NCI-H2171 (cell line): ENCODE data around the gene NUP214.
"Not testable (repeated sequence)": the region's sequence is repeated elsewhere in the genome, so short reads cannot be mapped to it uniquely, and the experiment has no call there.

Experiments
- DNase-seq: peaks from one replicate; lab custom pipeline; 2025; lab: John Stamatoyannopoulos, UW

Gene NUP214

DNA sequence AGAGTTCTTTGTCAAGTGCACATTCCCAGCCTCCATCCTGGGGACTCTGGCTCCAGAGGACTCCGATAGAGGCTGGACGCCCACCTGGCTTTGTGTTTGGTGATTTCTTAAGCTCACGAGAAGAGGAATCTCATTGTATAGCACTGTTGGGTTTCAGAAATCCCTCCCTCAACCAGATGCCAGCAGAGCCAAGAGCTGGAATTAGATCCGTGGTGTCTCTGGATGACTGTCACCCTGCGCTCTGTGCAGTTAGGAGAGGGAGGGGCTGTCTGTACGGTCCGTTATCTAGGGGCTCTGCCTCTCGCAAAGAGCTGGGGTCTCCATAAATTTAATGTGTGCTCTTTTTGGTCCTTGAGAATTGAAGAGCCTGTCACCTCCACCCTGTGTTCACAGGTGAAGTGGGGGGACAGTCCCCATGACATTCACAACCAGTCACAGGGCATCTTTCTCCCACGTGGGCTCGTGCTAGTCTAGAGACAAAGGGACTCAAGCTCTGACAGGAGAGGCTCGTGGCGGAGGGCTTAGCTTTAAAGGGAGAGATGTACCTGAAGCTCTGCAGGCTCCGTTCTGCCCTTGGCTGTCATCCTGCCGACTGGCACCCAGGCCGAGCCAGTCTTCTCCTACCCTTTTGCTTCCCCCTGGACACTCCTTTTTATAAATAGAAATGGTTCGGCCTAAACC is 109.6 kb downstream of the NUP214 start:
- DNase-seq: no peak

DNA sequence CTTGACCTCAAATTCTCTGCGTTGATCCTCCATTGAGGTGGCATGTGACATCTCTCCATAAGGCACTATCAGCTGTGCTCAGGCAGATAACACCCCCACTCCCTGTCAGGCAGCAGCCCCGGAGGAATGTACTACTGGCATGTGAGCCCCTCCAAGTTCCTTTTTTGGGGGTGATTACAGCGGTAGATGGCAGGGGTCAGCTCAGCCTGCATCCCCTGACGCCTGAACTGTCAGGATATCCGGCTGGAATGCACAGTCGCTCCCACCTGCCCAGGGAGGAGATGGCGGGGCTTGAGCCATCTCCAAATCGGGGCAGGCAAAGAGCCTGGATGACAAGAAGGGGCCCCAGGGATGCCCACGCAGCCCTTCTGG is 110.1 kb downstream of the NUP214 start:
- no peak for DNase-seq

DNA sequence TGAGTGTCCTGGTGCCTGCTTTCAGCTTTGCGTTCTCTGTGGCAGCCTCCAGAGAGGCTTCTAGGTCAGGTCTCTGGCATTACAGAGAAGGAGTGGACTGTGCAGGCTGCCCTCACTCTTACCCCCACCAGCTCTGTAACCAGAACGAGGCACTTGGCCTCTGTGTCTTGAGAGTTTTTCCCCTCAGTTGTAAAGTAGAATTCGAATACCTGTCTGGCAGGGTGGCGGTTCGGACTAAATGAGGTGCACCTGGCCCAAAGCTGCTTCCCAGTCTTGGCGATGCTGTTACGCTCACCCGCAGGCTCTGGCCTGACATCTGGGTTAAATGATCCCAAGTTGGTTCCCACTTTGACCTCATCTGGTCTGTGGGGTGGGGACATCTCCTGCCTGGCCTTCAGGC is 110.8 kb downstream of the NUP214 start:
- DNase-seq: no peak

GRCh38 chr9:131236761-131237160 is 111.4 kb downstream of the NUP214 start:
- DNase-seq: no peak

DNA sequence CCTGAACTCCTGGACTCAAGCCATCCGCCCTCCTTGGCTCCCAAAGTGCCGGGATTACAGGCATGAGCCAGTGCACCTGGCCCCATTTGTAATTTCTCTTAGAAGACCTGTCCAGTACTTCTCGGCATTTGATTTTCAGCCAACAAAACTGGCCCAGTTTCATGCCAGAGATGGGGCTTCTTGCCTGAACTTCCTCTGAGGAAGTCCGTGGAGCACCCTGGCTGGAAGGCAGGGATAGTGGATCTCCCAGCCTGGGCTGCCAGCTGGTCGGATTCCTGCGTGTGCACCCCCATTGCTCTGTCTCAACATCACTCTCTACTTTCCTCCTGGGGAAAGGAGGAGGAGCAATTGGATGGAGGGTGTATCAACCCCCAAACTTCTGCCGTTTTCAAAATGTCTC is 111.9 kb downstream of the NUP214 start:
- DNase-seq: no peak

DNA sequence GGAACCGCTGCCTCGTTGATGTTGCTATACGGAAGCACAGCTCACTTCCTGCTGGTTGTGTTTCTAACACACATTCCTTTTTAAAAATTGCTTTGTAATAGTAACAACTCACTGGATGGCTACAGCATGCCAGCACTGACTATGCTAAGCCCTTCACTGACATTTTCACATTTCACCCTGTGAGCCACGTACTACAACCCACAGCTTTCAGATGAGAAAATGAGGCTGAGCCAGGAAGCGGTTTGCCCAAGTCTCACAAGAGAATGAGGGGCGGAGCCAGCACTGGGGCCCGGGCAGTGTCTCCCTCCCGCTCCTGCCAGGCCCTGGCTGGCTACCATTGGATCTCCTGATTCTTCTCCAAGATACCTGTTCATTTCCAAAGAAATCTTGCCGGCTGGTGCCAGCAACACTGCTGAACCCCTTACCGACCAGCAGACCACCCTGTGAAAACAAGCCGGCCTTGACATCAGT is 112.6 kb downstream of the NUP214 start:
- peak; percentile 10 for DNase-seq

GRCh38 chr9:131238402-131239021 is 113.1 kb downstream of the NUP214 start:
- DNase-seq: no peak

GRCh38 chr9:131239161-131239975 is 114.0 kb downstream of the NUP214 start:
- DNase-seq: peak; percentile 72

DNA sequence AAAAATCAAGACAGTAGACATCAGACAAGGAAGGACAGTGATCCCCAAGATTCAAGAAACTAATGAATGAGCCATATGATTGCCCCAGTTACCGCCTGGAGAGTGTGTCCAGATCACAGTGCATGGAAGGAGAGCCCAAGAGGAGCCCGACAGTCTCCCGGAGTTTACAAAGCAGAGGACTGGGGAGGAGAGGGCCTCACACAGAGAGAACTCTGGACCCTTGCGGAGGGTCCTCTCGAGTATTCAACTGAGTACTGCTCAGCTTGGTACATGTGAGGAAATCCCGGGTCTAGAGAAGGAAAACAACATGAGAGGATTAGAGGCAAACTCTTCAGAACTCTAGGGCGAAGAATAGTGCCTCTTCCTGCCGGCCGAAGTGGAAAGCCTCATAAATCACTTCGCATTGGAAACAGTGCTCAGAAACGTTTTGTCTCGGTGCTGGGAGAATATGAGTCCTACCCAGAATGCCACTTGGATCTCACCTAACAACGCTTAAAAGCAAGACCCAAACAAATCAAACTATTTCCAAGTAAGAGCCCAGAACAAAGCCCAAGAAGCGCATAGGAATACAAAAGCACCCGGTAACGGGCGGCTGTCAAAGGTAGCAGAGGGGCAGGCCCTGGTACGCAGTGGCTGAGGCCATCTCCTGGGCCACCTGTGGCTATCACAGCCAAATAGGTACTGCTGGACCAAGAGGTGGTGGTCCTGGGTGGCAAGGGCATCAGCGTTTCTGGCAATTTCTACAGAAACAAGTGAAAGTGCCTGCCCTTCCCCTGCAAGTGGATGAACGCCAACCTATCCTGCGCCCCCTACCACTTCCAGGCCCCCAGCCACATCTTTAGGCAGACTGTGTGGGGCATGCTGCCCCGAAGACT is 114.9 kb downstream of the NUP214 start:
- no peak for DNase-seq

GRCh38 chr9:131244331-131244730 is 118.9 kb downstream of the NUP214 start:
- DNase-seq: not testable (repeated sequence)

DNA sequence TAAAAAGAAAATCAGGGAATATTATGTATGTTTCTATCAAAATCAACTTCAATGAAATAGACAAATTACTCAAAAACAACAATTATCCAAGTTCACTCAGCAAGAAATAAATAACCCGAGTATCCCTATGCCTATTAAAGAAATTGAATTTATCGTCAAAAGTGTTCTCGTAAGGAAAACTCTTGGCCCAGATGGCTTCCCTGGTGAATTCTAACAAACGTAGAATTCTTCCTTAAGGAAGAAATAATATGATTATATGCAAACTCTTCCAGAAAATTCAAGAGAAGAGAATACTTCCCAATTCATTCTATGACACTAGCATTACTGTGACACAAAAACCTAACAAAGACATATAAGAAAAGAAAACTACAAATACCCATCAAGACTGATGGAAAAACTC is 121.2 kb downstream of the NUP214 start:
- no peak for DNase-seq

- DNase-seq: no peak
Observed at GRCh38 chr9:131252120-131252519, 126.7 kb downstream of the NUP214 start.

GRCh38 chr9:131253891-131254491 is 128.6 kb downstream of the NUP214 start:
- DNase-seq: no peak

GRCh38 chr9:131254626-131255025 is 129.2 kb downstream of the NUP214 start:
- no peak for DNase-seq

DNA sequence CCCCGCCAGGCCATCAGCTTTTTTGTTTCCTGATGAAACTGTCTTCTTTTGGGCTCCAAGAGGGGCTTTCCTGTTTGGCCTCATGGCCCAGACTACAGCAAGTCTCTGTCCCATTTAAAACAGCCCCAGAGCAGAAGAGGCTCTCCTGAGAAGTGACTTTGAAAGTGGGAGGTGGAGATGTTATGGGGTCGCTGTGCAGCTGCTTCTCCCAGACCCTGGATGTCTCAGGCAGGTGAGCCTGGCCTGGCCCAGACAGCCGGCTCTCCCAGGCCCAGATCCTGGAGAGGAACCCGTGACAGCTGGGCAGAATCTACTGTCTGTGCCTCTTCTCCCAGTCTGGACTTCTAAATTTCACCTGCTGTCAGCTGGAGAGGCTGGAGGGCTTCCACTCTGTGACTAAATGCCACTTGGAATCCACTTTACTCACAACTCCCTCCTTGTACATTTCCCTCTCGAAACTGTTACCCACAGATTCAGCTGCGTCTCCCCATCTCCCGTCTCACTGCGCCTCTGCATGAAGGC is 130.4 kb downstream of the NUP214 start:
- no peak for DNase-seq

- DNase-seq: no peak
Observed at GRCh38 chr9:131257266-131258025, 132.1 kb downstream of the NUP214 start.

GRCh38 chr9:131258186-131258585 is 132.8 kb downstream of the NUP214 start:
- DNase-seq: no peak

GRCh38 chr9:131258698-131259431 is 133.5 kb downstream of the NUP214 start:
- DNase-seq: no peak

DNA sequence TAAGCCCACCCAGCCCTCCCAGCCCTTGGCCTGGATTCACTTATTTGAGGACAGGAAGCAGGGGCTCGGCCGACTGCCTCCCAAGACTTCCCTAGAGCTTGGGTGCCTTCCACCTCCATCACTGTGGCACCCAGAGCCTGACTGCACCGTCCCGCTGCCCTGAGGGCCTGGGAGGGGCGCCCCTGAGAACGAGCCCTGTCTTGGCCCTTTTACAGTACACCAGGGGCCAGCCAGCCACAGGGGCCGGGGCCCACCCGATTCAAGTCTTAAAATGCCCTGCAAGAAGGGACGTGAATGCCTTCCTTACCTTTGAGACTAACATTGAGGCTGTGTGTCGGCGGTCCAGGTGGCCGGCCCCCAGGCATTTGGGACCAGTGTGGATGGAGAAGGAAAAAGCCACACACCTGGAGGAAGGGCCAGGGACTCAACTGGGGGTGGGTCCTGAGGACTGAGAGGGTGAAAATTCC is 134.1 kb downstream of the NUP214 start:
- no peak for DNase-seq
